Activated CD8-positive, alpha-beta memory T cell treated with anti-CD3 and anti-CD28 coated beads, Interleukin-2, amount 10 ng/mL, durations not matched to agents 7 days and 5 days (primary cell): ENCODE data around the gene PDZRN3. TPM values are rescaled to one million over a fixed set of nuclear protein-coding genes. Genes with fewer than 3 reads are reported as not detected.
"Not testable (repeated sequence)": the region's sequence is repeated elsewhere in the genome, so short reads cannot be mapped to it uniquely, and the experiment has no call there.

Source experiments
- ATAC-seq: fragments of 150-1000 bp; cut with Tn5 transposase; one replicate; pipeline ENCODE4 v1.10.0; 2021; ENCODE audit warnings: moderate library complexity
- CTCF ChIA-PET: fragments of 350-600 bp; sonication (Branson Sonifier 250); formaldehyde crosslinking; loops from one replicate; lab custom pipeline; 2021; ENCODE audit warnings: antibody characterized with exemption; lab: Charles Lee
- DNase-seq: peaks from one replicate; pipeline ENCODE4 v3.0.0-alpha.2; 2020
- H3K27ac Mint-ChIP-seq: one replicate; pipeline ENCODE4 v1.8.0; 2021; ENCODE audit warnings: mild to moderate bottlenecking, mixed read lengths
- H3K27me3 Mint-ChIP-seq: one replicate; pipeline ENCODE4 v1.8.0; 2021; ENCODE audit warnings: mixed read lengths
- H3K36me3 Mint-ChIP-seq: one replicate; pipeline ENCODE4 v1.8.0; 2021; ENCODE audit warnings: mild to moderate bottlenecking, mixed read lengths
- H3K4me1 Mint-ChIP-seq: one replicate; pipeline ENCODE4 v1.8.0; 2021; ENCODE audit warnings: mixed read lengths
- H3K4me3 Mint-ChIP-seq: one replicate; pipeline ENCODE4 v1.8.0; 2021; ENCODE audit warnings: mild to moderate bottlenecking, moderate library complexity, mixed read lengths
- H3K9me3 Mint-ChIP-seq: one replicate; pipeline ENCODE4 v1.8.0; 2022; ENCODE audit warnings: low read depth, mixed read lengths
- total RNA-seq, 2 experiments: library from RNA; stranded (reverse); gene quantifications; one replicate each; pipeline ENCODE4 v1.2.3, GENCODE V29; 2021

The PDZRN3 gene
- total RNA-seq, 2 experiments from 2014 or later = not detected

- Mint-ChIP-seq H3K27me3 (peaks cover 17% of the 10 kb centered on the region), H3K4me3 (no peak overlapping the region), H3K27ac (no peak overlapping the region), H3K4me1 (no peaks in the 10 kb centered on the region), H3K36me3 (no peaks in the 10 kb centered on the region), H3K9me3 (no peaks in the 10 kb centered on the region)
- CTCF ChIA-PET = no interaction called here
- ATAC-seq (no peak), DNase-seq (no peak)
Observed at GRCh38 chr3:73572368-73572767, 52.4 kb downstream of the PDZRN3 start.

DNA sequence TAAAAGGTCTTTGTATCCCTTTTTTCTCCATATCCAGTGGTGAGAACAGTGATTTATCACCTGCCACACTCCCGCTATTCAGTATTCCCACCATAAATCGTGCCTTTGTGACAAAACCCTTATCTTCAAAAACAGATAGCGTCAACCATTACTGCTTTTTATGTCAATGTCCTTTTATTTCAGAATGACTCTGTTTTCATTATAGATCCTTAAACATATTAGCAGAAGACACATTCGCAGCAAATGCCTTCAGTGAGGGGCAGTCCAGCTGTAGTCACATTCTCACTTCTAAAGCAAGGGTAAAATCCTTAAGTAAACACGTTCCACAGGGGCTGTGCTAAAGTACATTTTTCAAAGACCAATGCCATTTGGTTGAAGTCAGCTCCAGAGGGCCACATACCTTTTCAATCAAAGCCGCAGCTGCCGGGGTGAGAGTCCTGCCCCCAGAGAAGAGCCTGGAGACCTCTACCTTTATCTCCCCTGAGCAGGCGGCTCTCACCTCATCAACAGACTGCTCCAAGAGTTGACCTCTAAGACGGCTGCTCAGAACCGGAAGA is 53.4 kb downstream of the PDZRN3 start:
- no peak overlapping the region for H3K27ac Mint-ChIP-seq
- no peaks in the 10 kb centered on the region for H3K9me3 Mint-ChIP-seq
- H3K4me1 Mint-ChIP-seq = no peaks in the 10 kb centered on the region
- no peak for DNase-seq
- peaks cover 17% of the 10 kb centered on the region for H3K27me3 Mint-ChIP-seq
- no peaks in the 10 kb centered on the region for H3K36me3 Mint-ChIP-seq
- ATAC-seq = no peak
- no peak overlapping the region for H3K4me3 Mint-ChIP-seq
- CTCF ChIA-PET = no interaction called here

DNA sequence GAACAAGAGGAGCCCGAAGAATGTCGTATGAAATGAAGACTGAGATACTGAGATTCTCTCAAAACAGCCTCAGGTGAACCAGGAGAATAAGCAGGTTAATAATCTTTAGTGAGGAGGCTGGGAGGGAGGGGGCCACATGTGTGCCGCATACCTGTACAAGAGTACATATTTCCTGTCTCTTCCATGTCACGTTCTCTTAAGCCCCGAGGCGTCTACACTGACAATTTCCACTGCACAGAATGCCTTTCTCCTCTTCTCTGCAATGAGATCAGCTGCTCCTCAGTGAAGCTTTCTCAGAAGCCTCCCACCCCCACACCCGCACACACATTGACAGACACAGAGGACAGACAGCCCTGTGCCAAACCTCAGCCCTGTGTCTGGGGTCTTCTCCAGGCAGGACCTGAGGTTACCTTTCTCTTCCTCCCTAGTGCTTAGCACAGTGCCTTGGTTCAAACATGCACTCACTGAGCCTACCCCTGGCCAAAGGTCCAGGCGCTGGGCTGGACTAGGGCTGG is 55.4 kb downstream of the PDZRN3 start:
- ATAC-seq (no peak), DNase-seq (no peak)
- H3K36me3 Mint-ChIP-seq = no peaks in the 10 kb centered on the region
- H3K27me3 Mint-ChIP-seq = peaks cover 17% of the 10 kb centered on the region
- CTCF ChIA-PET = no interaction called here
- H3K4me3 Mint-ChIP-seq = no peak overlapping the region
- no peak overlapping the region for H3K27ac Mint-ChIP-seq
- H3K9me3 Mint-ChIP-seq = no peaks in the 10 kb centered on the region
- no peaks in the 10 kb centered on the region for H3K4me1 Mint-ChIP-seq

- no peaks in the 10 kb centered on the region for H3K9me3 Mint-ChIP-seq
Observed at GRCh38 chr3:73568371-73568862, 56.3 kb downstream of the PDZRN3 start.

GRCh38 chr3:73565374-73565773 is 59.4 kb downstream of the PDZRN3 start:
- H3K9me3 Mint-ChIP-seq, H3K27me3 Mint-ChIP-seq, CTCF ChIA-PET, H3K27ac Mint-ChIP-seq, H3K4me3 Mint-ChIP-seq, H3K4me1 Mint-ChIP-seq, ATAC-seq, H3K36me3 Mint-ChIP-seq, DNase-seq: not testable (repeated sequence)

More at GRCh38 chr3:73568371-73568862, 56.3 kb downstream of the PDZRN3 start:
- ATAC-seq (no peak), DNase-seq (no peak)
- CTCF ChIA-PET = no interaction called here
- Mint-ChIP-seq H3K4me3 (no peak overlapping the region), H3K27ac (no peak overlapping the region), H3K36me3 (no peaks in the 10 kb centered on the region), H3K4me1 (no peaks in the 10 kb centered on the region), H3K27me3 (peaks cover 17% of the 10 kb centered on the region)

DNA sequence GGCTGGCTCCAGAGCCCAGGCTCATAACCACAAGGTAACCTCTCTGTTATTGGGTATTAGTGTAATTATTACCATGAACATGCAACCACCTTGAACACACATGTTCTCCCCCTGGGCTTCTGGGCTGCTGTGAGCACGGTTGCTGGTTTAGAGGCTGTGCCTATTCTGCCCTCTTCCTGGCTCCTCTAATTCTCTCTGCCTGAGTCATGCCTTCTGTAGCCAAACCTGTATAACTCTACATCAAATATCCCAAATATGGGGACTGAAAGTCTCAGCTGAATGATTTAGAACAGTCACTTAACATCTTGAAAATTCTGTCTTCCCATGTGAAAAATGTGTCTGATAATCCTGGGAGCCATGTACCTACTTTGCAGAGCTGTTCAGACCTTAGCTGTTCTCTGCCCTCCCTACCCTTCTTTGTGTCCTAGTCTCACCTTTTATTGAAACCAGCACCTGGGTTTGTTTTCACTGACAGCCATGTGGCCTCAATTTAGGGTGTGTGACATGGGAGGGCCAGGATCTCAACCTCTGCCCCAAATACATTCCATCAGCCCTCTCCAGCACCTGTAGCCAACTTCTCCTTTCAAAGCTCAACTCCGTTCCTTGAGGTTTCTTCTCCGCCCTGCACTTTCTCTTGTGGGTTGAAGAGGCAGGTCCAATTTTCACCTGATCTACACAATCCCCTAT is 60.7 kb downstream of the PDZRN3 start:
- Mint-ChIP-seq H3K4me1 (no peaks in the 10 kb centered on the region), H3K9me3 (no peaks in the 10 kb centered on the region)
- CTCF ChIA-PET = no interaction called here

GRCh38 chr3:73561494-73561893 is 63.2 kb downstream of the PDZRN3 start:
- ATAC-seq (no peak), DNase-seq (no peak)
- Mint-ChIP-seq H3K27me3 (no peaks in the 10 kb centered on the region), H3K9me3 (peaks cover 2% of the 10 kb centered on the region), H3K27ac (no peak overlapping the region), H3K4me1 (no peaks in the 10 kb centered on the region), H3K4me3 (no peak overlapping the region), H3K36me3 (no peaks in the 10 kb centered on the region)
- CTCF ChIA-PET = no interaction called here

More for the DNA sequence above, 60.7 kb downstream of the PDZRN3 start:
- DNase-seq (no peak), ATAC-seq (no peak)
- H3K27ac Mint-ChIP-seq = no peak overlapping the region
- H3K27me3 Mint-ChIP-seq = no peaks in the 10 kb centered on the region
- no peak overlapping the region for H3K4me3 Mint-ChIP-seq
- no peaks in the 10 kb centered on the region for H3K36me3 Mint-ChIP-seq

- H3K4me3 Mint-ChIP-seq = no peak overlapping the region
- no peaks in the 10 kb centered on the region for H3K27me3 Mint-ChIP-seq
- no peaks in the 10 kb centered on the region for H3K4me1 Mint-ChIP-seq
- DNase-seq (no peak), ATAC-seq (no peak)
- no peak overlapping the region for H3K27ac Mint-ChIP-seq
- no peaks in the 10 kb centered on the region for H3K36me3 Mint-ChIP-seq
- peaks cover 2% of the 10 kb centered on the region for H3K9me3 Mint-ChIP-seq
- CTCF ChIA-PET = no interaction called here
Observed at GRCh38 chr3:73559749-73560148, 65.0 kb downstream of the PDZRN3 start.

DNA sequence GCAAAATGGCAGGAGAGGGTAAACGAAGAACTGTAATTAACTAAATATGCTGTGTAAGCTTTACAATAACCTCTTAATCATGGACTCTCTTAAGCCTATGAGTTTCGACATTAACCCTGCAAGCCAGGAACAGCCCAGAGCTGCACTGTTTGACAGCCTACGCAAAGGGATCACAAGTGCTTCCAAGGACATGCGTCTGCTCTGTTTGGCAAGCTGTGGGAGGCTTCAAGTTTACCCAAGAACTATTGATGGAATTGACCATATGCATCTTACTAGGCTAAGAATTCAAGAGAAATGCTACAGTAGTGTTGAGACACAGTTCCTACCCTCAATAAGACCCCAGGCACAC is 66.0 kb downstream of the PDZRN3 start:
- Mint-ChIP-seq H3K4me1 (no peaks in the 10 kb centered on the region), H3K27ac (no peak overlapping the region), H3K27me3 (no peaks in the 10 kb centered on the region), H3K36me3 (no peaks in the 10 kb centered on the region), H3K4me3 (no peak overlapping the region), H3K9me3 (peaks cover 2% of the 10 kb centered on the region)
- CTCF ChIA-PET = no interaction called here
- DNase-seq = no peak
- no peak for ATAC-seq

DNA sequence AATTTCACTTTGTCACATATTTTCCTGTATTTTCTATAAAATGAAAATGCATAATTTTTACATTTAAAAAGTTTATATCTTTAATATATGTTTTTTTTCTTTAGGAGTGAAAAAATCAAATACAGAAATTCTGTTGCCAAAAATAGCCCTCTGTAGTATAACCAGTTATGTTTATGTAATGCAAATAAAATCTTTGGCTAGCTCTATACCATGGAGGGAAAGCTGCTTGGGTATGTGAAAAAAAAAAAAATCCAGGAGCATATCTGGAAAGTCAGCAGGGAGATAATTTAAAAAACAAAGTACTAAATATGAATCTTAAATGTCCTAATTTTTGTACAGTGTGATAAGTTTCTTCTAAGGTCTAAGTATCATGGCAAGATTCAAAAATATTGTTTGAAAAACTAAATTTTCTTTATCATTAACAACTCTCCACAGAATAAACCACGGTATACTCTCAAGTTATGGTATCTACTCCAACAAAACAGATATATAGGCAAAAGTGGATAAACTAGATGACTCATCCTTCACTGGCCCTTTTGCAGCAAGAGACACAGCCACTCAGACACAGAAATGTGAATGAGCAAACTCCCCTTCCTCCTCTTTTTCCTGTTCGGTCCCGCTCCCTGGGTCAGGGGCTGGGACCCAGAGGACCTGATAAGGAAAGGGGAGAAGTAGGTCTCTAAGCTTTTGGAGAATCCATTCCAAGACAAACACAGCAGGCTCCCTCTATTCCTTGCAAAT is 66.6 kb downstream of the PDZRN3 start:
- Mint-ChIP-seq H3K9me3 (peaks cover 2% of the 10 kb centered on the region), H3K4me3 (no peak overlapping the region), H3K27ac (no peak overlapping the region), H3K4me1 (no peaks in the 10 kb centered on the region), H3K27me3 (no peaks in the 10 kb centered on the region), H3K36me3 (no peaks in the 10 kb centered on the region)
- no peak for DNase-seq
- ATAC-seq = no peak
- CTCF ChIA-PET = no interaction called here

- H3K36me3 Mint-ChIP-seq = no peaks in the 10 kb centered on the region
- CTCF ChIA-PET = no interaction called here
- DNase-seq = no peak
- H3K9me3 Mint-ChIP-seq = peaks cover 2% of the 10 kb centered on the region
- no peaks in the 10 kb centered on the region for H3K27me3 Mint-ChIP-seq
- no peak overlapping the region for H3K4me3 Mint-ChIP-seq
- ATAC-seq = no peak
- no peaks in the 10 kb centered on the region for H3K4me1 Mint-ChIP-seq
- H3K27ac Mint-ChIP-seq = no peak overlapping the region
Observed at GRCh38 chr3:73556520-73557372, 68.0 kb downstream of the PDZRN3 start.

DNA sequence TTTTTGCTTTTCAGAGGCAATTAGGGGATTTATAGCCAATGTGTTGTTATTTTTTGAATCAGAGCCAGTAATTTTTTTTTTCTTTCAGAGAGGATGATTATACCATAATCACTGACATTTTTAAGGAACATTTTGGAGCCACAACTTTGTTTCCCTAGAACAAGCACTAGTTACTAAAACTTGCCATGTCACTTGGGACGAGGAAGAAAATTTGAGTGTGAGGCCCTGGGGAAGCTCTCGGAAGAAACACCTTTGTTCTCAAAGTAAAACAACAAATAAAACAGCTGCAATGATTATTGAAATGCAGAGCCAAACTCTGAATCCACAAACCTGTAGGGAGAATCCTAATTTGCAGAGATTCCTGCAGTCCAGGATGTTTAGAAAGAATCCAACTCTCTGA is 69.7 kb downstream of the PDZRN3 start:
- H3K27ac Mint-ChIP-seq = no peak overlapping the region
- no peak for DNase-seq
- H3K36me3 Mint-ChIP-seq = no peaks in the 10 kb centered on the region
- H3K4me1 Mint-ChIP-seq = no peaks in the 10 kb centered on the region
- no peaks in the 10 kb centered on the region for H3K27me3 Mint-ChIP-seq
- ATAC-seq = no peak
- CTCF ChIA-PET = no interaction called here
- H3K4me3 Mint-ChIP-seq = no peak overlapping the region
- peaks cover 2% of the 10 kb centered on the region for H3K9me3 Mint-ChIP-seq

DNA sequence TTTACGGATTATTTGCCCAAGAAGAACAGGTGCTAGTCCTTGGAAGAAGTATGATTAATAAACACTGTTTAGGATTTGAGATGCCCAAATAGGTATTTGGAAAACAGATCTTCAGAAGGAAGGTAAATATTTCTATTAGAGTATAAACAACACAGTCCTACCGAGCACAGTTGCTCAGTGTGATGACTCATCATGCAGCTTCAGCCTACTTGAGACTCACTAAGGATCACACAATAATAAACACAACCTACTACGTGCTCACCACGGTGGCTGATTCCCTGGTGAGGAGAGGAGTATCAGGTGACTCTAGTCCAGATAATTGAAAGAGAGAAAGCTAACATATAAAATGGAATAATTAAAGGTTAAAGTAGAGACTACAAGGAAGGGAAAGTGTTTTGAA is 72.0 kb downstream of the PDZRN3 start:
- CTCF ChIA-PET = no interaction called here
- DNase-seq (no peak), ATAC-seq (no peak)
- Mint-ChIP-seq H3K4me3 (no peak overlapping the region), H3K4me1 (no peaks in the 10 kb centered on the region), H3K36me3 (no peaks in the 10 kb centered on the region), H3K9me3 (peaks cover 2% of the 10 kb centered on the region), H3K27ac (no peak overlapping the region), H3K27me3 (no peaks in the 10 kb centered on the region)
